ENCODE data around the gene PDE1A.

The PDE1A gene

GRCh38 chr2:182166841-182167240 lies 260.0 kb downstream of the PDE1A start:
- no peaks in the 10 kb centered on the region for H3K27me3 ChIP-seq (ENCODE audit: insufficient read depth, poor library complexity, severe bottlenecking)
- no peak overlapping the region for H3K4me3 ChIP-seq (ENCODE audit: severe bottlenecking)
- DNase-seq (ENCODE audit: low spot score) (no peak), ATAC-seq (ENCODE audit: low read depth) (no peak)
- no peaks in the 10 kb centered on the region for H3K4me1 ChIP-seq (ENCODE audit: insufficient read depth, poor library complexity, severe bottlenecking)
- no peaks in the 10 kb centered on the region for H3K36me3 ChIP-seq (ENCODE audit: low read depth)
- no peak overlapping the region for H3K27ac ChIP-seq (ENCODE audit: poor library complexity, severe bottlenecking)
- H3K9me3 ChIP-seq (ENCODE audit: severe bottlenecking), result no peaks in the 10 kb centered on the region
- TF ChIP-seq, protein P1, sequence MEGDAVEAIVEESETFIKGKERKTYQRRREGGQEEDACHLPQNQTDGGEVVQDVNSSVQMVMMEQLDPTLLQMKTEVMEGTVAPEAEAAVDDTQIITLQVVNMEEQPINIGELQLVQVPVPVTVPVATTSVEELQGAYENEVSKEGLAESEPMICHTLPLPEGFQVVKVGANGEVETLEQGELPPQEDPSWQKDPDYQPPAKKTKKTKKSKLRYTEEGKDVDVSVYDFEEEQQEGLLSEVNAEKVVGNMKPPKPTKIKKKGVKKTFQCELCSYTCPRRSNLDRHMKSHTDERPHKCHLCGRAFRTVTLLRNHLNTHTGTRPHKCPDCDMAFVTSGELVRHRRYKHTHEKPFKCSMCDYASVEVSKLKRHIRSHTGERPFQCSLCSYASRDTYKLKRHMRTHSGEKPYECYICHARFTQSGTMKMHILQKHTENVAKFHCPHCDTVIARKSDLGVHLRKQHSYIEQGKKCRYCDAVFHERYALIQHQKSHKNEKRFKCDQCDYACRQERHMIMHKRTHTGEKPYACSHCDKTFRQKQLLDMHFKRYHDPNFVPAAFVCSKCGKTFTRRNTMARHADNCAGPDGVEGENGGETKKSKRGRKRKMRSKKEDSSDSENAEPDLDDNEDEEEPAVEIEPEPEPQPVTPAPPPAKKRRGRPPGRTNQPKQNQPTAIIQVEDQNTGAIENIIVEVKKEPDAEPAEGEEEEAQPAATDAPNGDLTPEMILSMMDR (IDR thresholded peaks at IDR 0.05; ENCODE audit: poor library complexity, severe bottlenecking), result no peak

GRCh38 chr2:182166406-182166805 lies 260.4 kb downstream of the PDE1A start:
- TF ChIP-seq, protein P1 (IDR thresholded peaks at IDR 0.05; ENCODE audit: poor library complexity, severe bottlenecking), result no peak
- no peaks in the 10 kb centered on the region for H3K4me1 ChIP-seq (ENCODE audit: insufficient read depth, poor library complexity, severe bottlenecking)
- no peaks in the 10 kb centered on the region for H3K36me3 ChIP-seq (ENCODE audit: low read depth)
- no peak for DNase-seq (ENCODE audit: low spot score)
- no peak overlapping the region for H3K4me3 ChIP-seq (ENCODE audit: severe bottlenecking)
- no peaks in the 10 kb centered on the region for H3K27me3 ChIP-seq (ENCODE audit: insufficient read depth, poor library complexity, severe bottlenecking)
- no peak overlapping the region for H3K27ac ChIP-seq (ENCODE audit: poor library complexity, severe bottlenecking)
- no peaks in the 10 kb centered on the region for H3K9me3 ChIP-seq (ENCODE audit: severe bottlenecking)
- ATAC-seq (ENCODE audit: low read depth), result no peak

GRCh38 chr2:182165202-182165601 lies 261.6 kb downstream of the PDE1A start:
- Histone ChIP-seq H3K27ac (ENCODE audit: poor library complexity, severe bottlenecking) (no peak overlapping the region), H3K4me1 (ENCODE audit: insufficient read depth, poor library complexity, severe bottlenecking) (no peaks in the 10 kb centered on the region), H3K4me3 (ENCODE audit: severe bottlenecking) (no peak overlapping the region), H3K9me3 (ENCODE audit: severe bottlenecking) (no peaks in the 10 kb centered on the region), H3K27me3 (ENCODE audit: insufficient read depth, poor library complexity, severe bottlenecking) (no peaks in the 10 kb centered on the region), H3K36me3 (ENCODE audit: low read depth) (no peaks in the 10 kb centered on the region)
- DNase-seq (ENCODE audit: low spot score) (no peak), ATAC-seq (ENCODE audit: low read depth) (no peak)
- TF ChIP-seq, protein P1 (IDR thresholded peaks at IDR 0.05; ENCODE audit: poor library complexity, severe bottlenecking), result no peak

- Histone ChIP-seq H3K36me3 (ENCODE audit: low read depth) (no peaks in the 10 kb centered on the region), H3K27ac (ENCODE audit: poor library complexity, severe bottlenecking) (no peak overlapping the region), H3K27me3 (ENCODE audit: insufficient read depth, poor library complexity, severe bottlenecking) (no peaks in the 10 kb centered on the region), H3K9me3 (ENCODE audit: severe bottlenecking) (no peaks in the 10 kb centered on the region), H3K4me3 (ENCODE audit: severe bottlenecking) (no peak overlapping the region), H3K4me1 (ENCODE audit: insufficient read depth, poor library complexity, severe bottlenecking) (no peaks in the 10 kb centered on the region)
- TF ChIP-seq, protein P1 (IDR thresholded peaks at IDR 0.05; ENCODE audit: poor library complexity, severe bottlenecking), result no peak
- ATAC-seq (ENCODE audit: low read depth), result no peak
- no peak for DNase-seq (ENCODE audit: low spot score)
Observed at GRCh38 chr2:182164686-182165085, 262.1 kb downstream of the PDE1A start.

GRCh38 chr2:182163878-182164277 lies 263.0 kb downstream of the PDE1A start:
- TF ChIP-seq, protein P1 (IDR thresholded peaks at IDR 0.05; ENCODE audit: poor library complexity, severe bottlenecking), result no peak
- H3K4me1 ChIP-seq (ENCODE audit: insufficient read depth, poor library complexity, severe bottlenecking), result no peaks in the 10 kb centered on the region
- no peak for ATAC-seq (ENCODE audit: low read depth)
- H3K27ac ChIP-seq (ENCODE audit: poor library complexity, severe bottlenecking), result no peak overlapping the region
- no peaks in the 10 kb centered on the region for H3K27me3 ChIP-seq (ENCODE audit: insufficient read depth, poor library complexity, severe bottlenecking)
- H3K4me3 ChIP-seq (ENCODE audit: severe bottlenecking), result no peak overlapping the region
- H3K36me3 ChIP-seq (ENCODE audit: low read depth), result no peaks in the 10 kb centered on the region
- no peaks in the 10 kb centered on the region for H3K9me3 ChIP-seq (ENCODE audit: severe bottlenecking)
- no peak for DNase-seq (ENCODE audit: low spot score)
